ENCODE measurements around the gene ABHD14A.

DNA sequence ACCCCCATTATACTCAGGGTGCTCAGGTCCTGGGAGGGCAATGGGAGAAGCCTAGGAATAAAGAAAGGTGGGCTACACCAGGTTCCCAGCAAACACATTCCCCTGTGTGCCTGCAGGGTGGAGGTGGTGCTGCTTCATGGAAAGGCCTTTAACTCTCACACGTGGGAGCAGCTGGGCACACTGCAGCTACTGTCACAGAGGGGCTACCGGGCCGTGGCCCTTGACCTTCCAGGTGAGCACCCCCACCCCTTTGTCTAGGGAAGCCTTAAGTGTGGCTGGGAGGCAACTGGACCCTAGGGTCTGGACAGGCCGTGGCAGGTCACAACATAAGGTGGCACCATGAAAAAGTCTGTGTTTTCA is 3.3 kb downstream of the ABHD14A start:
- TF ChIP-seq, protein P1, sequence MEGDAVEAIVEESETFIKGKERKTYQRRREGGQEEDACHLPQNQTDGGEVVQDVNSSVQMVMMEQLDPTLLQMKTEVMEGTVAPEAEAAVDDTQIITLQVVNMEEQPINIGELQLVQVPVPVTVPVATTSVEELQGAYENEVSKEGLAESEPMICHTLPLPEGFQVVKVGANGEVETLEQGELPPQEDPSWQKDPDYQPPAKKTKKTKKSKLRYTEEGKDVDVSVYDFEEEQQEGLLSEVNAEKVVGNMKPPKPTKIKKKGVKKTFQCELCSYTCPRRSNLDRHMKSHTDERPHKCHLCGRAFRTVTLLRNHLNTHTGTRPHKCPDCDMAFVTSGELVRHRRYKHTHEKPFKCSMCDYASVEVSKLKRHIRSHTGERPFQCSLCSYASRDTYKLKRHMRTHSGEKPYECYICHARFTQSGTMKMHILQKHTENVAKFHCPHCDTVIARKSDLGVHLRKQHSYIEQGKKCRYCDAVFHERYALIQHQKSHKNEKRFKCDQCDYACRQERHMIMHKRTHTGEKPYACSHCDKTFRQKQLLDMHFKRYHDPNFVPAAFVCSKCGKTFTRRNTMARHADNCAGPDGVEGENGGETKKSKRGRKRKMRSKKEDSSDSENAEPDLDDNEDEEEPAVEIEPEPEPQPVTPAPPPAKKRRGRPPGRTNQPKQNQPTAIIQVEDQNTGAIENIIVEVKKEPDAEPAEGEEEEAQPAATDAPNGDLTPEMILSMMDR (IDR thresholded peaks at IDR 0.05) = no peak
- TF ChIP-seq POLR2AphosphoS5 (IDR thresholded peaks at IDR 0.05; ENCODE audit: insufficient read depth in 1 of 2, low read depth in 1 of 2) (no peak), POLR2A (IDR thresholded peaks at IDR 0.05) (no peak)

All from vagina (tissue), 2 donors.